ENCODE results near the gene UCP3.
"Not testable (repeated sequence)": the region's sequence is repeated elsewhere in the genome, so short reads cannot be mapped to it uniquely, and the experiment has no call there.

UCP3 gene

DNA sequence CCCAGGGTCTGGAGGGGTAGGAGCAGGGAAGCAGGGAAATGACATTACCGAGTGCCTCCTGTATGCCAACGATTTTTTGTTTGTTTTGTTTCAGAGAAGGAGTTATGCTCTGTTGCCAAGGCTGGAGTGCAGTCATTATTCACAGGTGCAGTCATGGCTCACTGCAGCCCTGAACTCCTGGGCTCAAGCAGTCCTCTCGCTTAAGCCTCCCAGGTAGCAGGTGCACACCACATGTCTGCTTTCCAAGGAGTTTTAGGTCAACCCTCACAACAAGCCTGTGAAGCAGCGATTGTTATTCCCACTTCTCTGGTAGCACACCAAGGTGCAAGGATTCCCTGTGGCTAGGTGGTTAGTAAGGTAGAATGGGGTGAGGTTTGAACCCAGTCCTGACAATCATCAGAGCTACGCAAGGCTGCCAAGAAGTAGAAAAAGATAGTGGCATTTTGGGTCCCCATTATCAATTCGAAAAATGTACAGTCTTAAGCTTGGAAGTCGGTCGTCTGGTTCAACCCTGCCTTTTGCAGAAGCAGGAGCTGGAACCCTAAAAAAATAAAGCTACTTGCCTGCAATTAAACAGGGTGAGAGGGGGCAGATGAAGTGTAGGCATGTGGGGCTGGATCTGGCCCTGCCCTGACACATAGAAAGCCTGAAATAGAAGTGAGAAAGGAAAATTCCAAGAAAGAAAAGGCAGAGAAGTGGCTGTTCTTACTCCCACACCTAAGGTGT is 9.1 kb downstream of the UCP3 start:
- DNase-seq = peak; percentile 83

DNA sequence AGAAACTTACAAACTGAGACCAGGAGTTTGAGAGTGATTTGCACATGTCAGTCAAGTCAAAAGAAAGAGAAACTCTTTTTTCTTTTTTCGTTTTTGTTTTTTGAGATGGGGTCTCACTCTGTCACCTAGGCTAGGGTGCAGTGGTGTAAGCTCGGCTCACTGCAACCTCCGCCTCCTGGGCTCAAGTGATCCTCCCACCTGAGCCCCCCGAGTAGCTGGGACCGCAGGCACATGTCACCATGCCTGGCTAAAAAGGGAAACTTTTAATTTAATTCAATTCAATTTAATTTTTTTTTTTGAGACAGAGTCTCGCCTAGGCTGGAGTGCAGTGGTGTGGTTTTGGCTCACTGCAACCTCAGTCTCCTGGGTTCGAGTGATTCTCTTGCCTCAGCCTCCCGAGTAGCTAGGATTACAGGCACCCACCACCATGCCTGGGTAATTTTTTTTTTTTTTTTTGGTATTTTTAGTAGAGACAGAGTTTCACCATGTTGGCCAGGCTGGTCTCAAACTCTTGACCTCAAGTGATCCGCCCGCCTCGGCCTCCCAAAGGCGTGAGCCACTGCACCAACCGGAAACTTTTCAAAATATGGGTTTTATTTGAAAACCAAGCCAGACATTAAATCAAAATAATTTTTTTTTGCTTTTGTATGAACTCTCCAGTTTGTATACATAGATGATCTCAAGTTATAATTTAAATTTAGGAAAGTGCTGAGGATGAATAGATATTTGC is 9.9 kb downstream of the UCP3 start:
- DNase-seq = no peak

DNA sequence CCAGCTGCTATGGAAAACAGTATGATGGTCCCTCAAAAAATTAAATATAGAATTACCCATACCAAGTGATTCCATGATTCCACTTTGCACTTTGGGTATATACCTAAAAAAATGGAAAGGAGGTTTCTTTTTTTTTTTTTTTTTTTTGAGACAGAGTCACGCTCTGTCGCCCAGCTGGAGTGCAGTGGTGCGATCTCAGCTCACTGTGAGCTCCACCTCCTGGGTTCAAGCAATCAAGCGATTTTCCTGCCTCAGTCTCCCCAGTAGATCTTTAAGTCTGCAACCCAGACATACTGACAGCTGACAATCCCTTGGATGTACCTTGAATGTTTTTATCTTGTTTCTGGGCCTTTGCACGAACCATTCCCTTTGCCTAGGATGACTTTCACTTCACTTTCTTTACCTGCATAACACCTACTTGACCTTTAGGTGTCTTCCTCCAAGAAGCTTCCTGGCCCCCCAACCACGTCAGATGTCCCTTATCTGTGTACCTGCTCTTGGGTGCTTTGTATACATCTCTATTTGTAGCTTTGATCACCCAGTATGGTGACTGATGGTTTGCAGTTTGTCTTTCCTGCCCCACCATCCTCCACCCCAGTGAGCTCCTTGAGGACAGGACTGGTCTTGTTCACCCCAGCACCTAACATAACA is 11.6 kb downstream of the UCP3 start:
- DNase-seq = no peak

DNA sequence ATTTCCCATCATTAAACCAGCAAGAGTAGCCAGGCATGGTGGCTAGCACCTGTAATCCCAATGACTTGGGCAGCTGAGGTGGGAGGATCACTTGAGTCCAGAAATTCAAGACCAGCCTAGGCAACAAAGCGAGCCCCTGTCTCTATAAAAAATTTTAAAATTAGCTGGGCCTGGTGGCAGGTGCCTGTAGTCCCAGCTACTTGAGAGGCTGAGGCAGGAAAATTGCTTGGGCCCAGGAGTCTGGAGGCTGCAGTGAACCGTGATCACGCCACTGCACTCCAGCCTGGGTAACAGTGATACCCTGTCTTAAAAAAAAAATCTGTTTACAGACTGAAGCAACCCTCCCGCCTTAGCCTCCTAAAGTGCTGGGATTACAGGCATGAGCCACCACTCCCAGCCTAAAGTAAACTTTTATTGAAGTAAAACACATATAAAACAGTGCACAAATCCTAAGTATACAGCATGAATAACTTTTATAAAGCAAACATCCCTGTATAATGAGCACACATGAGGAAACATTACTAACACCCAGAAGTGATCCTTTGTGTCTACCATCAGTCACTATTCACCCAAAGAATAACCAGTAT is 12.6 kb downstream of the UCP3 start:
- peak; percentile 41 for DNase-seq

DNA sequence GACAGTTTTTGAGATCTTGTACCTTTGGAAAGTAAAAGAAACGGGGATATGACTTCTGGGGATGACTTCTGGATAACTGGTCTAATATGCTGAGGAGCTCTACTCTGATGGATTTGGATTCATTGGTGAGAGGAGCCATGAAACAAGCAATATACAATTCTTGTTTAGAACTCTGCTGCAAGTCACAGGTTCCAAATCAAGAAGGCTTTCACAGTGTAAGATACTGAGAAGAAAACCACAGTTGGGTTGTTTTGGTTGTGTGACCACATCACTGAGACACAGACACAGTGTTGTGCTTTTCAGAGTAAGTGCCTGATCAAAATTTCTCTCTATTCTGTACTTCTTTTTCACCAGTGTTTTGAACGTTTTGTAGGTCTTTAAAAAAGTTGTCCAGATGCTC is 13.2 kb downstream of the UCP3 start:
- DNase-seq = no peak

DNA sequence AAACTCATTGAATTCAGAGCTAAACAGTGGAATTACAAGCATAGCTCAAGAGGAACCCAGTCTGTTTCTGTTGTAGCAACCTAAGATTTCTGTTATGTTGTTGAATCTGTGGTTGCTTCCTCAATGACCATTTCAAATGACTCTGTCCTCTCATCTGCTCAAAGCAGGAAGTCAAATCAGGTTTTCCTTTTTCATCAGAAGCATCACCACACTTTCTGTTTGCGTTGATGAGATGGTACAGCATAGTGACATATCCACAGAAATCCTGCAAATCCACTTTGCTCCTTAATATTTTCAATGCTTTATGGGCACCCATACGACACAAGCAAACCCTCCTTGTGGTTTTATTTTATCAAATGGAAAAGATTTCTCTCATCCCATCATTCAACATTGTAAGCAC is 13.6 kb downstream of the UCP3 start:
- peak; percentile 11 for DNase-seq

DNA sequence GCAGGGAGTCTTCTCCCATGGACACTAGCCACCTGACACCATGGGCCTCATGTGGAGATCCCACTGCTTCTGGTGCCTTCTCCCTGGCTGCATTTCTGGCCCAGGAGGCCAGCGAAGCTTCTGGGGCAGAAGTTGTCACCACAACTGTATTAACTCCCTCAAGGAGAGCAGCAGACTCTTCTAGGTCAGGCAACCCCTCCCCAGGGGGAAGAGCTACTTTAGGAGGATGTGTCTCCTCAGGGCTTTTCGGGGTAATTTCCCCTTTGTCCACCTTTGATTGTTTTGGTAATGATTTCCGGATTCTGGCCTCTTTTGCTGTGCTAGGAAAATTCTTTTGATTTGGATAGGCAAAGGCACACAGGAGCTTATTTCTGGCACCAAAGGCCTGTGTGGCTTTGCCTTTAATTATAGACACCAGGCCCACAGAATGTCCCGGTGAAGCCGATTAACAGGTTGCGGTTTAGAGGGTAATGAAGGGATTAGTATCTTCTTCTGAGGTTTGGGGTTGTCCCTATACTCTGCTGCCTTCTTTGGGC is 17.3 kb downstream of the UCP3 start:
- no peak for DNase-seq

DNA sequence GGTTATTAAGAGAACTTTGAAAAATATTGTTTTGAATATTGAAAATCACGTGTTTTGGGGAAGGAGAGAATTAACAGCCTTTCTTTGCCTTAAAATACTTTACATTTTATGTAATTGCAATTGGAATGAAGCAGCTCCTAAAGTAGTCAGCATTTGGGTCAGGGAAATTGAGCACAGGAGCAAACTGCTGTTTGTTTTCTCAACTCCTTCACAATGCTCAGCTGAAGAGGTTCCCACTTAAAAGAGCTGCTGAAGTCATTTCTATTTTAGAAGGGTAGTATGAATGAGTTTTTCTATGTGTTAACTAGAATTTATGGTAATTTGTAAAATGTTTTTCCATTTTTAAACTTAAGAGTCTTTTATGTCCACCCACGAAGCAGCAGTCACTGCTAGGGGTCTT is 18.2 kb downstream of the UCP3 start:
- peak; percentile 59 for DNase-seq

DNA sequence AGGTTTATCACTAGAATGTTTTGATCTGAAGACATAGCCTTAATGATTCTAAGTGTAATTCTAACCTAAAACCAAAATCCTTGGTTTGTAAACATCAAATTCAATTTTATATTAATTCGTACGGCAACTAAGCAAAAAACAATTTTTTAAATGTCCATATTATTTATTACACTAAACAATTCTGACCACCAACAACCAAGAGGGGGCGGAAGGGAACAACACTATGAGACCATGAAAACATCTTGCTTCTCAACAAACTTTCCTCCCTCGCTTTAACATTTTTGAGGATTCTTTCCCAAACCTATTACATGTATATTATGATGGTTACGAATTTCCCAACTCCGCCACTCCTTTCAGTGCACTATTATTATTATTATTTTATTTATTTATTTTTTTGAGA is 19.7 kb downstream of the UCP3 start:
- DNase-seq = no peak

DNA sequence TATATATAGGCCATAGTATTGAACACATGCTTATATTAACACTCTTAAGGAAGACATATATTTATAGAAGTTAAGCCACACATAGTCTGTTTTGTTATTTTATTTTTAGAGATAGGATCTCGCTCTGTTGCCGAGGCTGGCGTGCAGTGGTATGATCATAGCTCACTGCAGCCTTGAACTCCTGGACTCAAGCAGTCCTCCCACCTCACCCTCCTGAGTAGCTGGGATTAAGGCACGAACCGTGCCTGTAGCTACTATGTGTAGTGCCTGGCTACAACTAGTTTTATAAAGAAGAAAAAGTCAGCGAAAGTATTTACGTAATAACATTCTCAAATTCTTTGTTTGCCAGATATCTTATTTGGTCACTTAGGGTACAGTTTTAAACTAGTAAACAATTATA is 20.7 kb downstream of the UCP3 start:
- no peak for DNase-seq

DNA sequence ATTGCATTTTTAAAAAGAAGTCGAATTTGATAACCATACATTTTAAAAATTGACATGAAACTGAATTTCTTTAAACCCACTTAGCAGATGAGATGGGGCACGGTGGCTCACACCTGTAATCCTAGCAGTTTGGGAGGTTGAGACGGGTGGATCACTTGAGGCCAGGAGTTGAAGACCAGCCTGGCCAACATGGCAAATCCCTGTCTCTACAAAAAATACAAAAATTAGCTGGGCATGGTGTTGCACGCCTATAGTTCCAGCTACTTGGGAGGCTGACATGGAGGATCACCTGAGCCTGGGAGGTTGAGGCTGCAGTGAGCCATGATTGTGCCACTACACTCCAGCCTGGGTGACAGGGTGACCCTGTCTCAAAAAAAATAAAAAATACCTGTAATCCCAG is 23.2 kb downstream of the UCP3 start:
- DNase-seq = not testable (repeated sequence)

DNA sequence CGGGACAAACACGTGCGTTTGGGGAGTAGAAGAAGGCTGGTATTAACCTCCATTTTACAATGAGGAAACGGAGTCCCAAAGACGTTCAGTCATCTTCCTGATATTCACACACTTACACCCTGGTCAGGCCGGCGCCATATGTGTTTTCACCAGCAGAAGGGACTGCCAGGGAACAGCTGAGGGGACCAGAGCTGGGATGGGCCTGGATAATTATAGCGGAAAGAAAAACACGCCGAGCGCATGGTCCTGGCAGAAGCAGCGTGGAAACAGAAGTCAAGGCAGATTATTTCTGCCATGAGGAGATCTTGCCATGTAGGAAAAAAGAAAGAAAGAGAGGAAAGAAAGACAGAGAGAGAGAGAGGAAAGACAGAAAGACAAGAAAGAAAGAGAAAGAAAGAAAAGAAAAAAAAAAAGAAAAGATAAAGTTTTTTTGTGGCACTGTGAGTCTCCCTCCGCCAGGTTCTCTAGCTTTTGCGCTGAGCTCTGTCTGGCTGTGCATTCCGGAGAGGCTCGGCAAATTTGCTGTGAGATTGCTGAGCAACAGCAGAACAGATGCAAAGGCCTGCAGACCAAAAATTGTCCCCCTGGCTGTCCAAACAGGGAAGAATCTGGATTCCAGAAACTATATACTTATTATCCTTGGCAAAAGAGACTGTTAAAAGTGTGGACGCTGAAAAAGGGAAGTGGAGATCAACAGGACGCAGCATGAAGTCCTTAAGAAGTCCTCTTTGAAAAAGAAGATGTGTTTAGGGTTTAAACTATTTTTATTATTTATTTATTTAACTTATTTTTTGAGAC is 24.9 kb downstream of the UCP3 start:
- no peak for DNase-seq

DNA sequence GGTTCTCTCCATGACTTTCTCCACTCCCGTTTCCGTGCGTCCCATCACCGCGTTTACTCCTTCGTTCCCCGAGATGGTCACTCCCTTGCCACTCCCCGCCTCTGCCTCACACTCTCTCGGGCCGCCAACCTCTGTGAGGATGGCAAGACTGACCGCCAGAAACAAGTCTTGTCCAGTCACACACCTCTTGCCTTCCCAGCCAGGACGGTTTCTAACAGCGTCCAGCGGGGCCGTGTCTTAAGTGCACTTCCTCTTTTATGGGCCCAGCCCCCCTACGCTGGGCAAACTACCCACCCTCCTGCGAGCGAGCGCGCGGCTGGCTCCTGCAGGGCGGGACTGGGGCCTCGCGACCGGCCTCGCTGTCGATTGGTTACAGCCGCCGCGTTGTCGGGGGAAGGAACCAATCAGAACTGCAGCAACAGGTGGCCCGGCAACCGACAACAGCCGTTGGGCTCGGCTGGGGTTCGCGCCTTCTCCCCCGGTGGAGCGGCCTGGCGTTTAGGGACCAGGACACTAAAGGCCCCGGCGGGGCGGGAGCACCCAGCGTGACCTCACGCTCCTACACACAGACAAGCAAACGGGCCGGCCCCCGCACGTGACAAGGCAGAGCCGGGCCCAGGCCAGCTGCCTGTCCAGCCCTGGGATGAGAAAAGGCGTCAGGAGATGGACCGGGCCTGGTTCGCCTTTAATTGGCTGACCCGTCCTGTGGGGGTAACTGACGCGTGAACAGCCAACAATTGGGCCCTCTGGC is 25.7 kb downstream of the UCP3 start:
- peak; percentile 98 for DNase-seq

DNA sequence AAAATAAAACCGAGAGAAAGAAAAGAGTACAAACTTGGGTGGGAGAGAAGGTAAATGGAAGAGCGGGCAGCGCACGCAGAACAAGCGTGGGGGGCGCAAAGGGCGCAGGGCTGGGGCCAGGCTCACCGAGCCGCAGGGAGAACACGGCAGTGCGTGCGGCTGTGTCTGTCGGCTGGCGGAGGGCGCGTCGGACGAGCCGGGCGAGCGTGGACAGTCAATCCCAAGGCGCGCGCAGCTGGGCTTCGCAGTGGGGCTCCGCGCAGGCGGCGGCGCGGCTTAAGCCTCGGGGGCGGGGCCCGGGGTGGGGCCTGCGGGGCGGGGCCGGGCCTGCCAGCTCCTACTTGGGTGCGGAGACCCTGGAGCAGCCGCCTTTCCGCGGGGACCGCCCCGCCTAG is 26.3 kb downstream of the UCP3 start, which contains the start of gene UCP2:
Gene UCP2, minus strand, starts transcription at position 249 of the 395 bp plus-strand sequence. CDS start 4,465 bp downstream, outside the sequence.
- peak; percentile 92 for DNase-seq

DNA sequence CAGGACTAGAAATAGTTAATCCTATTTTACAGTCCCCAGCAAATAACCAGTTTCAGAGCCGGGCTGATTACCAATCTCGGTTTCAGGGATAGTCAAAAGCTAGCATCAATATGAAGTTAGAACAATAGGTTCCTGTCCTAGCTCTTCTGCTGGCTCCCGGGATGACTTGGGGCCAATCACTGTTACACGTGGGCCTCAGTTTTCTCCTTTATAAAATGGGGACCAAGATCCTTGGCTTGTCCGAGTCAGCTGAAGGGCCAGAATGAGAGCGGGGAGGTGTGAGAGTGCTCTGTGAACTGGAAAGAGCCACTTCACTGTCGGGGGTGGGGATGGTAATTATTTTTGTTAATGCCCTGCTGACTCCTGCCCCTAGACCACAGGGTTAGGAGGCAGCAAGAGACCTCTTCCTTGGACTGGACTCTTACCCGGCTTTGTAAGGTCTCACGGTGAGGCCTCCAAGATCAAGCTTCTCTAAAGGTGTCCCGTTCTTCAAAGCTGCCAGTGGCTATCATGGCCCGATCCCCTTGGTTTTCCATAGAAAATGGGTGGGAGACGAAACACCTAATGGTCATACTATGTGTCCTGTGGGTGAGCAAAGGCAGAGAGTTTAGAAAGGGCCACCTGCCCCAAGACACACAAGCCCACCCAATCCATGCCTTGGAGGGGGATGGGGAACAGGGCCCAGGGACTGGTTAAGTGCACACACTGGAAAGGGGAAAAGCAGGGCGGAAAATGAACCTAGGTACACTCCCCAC is 27.7 kb downstream of the UCP3 start:
- no peak for DNase-seq

DNA sequence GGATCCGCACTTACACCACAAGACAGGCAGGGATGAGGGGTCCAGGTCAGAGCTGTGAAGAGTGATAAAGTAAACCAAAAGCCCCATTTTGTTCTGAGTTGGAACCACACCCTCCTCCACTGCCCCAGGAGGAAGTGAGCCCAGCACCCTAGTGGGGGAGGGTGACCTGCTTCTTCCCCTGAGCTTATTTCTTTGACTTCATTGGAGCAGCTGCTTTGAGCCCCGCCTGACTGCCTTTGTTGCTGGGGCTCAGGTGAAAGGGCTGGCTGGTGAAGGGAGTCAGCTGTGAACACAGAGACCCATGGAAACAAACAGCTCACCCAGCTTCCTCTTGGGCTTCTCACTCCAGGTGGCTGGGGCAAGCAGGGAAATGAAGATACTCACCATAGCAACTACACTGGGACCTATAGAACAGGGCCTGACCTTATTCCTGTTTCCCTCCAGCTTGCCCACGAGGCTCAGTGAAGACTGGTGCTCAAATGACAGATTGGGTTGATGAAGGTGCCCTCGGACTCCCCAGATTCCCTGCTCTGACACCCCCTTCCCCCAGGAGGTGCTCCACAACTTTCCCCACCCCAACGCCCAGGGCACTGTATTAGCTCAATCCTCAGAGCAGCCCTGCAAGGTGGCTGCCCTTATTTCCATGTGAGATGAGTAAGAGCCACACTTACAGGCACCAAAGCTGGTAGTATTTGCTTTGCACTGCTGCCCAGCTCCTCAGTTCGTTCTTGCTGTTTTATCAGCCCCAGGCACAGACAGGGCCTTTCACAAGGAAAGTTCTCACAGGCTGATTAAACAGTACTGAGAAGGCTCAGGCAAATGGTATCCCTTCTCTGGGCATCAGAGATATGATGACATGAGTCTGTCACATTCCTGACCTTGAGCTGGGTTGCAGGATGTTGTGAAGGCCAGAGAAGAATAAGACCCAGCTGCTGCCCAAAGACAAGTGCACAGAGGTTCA is 28.6 kb downstream of the UCP3 start:
- DNase-seq = peak; percentile 82

DNA sequence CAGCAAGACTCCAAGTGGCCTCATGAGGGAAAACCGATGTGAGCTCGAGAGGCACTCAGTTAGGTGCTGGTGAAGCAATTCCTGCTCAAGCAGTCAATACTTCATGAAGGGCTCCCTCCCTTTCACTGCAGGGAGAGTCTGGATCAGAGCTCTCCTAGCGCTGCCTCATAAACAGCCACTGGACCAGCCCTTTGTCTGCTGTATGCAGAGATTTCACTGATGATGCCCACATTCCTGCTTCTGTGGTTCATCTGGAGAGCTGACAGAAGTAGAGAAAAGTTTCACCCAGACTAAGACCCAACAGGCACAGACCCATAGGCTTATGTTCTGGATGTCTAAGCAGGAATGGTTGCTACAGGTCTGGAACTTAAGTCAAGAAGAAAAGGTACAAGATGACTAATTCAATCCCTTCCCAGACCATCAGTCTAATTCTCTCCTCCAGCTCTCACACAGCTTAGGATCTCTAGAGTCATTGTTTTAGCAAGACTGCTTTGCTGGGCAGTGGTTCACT is 30.3 kb downstream of the UCP3 start:
- DNase-seq = no peak

DNA sequence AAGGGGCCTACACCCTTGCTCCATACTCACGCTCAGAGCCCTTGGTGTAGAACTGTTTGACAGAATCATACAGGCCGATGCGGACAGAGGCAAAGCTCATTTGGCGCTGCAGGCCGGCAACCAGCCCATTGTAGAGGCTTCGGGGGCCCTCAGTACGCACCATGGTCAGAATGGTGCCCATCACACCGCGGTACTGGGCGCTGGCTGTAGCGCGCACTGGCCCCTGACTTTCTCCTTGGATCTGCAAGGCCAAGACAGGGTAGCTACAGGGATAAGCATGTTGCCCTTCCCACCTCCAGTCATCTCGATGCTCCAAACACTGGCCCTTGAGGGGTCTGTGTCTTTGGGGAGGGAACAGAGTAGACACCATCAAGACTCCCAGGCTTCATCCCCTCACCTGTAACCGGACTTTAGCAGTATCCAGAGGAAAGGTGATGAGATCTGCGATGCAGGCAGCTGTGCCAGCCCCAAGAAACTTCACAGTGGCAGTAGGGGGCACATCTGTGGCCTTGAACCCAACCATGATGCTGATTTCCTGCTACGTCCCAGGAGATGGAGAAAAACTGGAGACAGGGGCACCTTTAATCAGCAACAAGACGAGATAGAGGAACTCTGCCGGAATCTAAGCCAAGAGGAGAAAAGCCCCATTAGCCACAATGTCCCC is 30.9 kb downstream of the UCP3 start:
- no peak for DNase-seq
